ENCODE measurements around the gene LDLRAP1.

Gene LDLRAP1

GRCh38 chr1:25525361-25525688 is 18.1 kb upstream of the LDLRAP1 start:
- TF ChIP-seq, protein P1, sequence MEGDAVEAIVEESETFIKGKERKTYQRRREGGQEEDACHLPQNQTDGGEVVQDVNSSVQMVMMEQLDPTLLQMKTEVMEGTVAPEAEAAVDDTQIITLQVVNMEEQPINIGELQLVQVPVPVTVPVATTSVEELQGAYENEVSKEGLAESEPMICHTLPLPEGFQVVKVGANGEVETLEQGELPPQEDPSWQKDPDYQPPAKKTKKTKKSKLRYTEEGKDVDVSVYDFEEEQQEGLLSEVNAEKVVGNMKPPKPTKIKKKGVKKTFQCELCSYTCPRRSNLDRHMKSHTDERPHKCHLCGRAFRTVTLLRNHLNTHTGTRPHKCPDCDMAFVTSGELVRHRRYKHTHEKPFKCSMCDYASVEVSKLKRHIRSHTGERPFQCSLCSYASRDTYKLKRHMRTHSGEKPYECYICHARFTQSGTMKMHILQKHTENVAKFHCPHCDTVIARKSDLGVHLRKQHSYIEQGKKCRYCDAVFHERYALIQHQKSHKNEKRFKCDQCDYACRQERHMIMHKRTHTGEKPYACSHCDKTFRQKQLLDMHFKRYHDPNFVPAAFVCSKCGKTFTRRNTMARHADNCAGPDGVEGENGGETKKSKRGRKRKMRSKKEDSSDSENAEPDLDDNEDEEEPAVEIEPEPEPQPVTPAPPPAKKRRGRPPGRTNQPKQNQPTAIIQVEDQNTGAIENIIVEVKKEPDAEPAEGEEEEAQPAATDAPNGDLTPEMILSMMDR (IDR thresholded peaks at IDR 0.05), result no peak
- no peak overlapping the region for H3K4me3 ChIP-seq
- no peak overlapping the region for H3K27ac ChIP-seq
- no peak for DNase-seq (ENCODE audit: low spot score)

GRCh38 chr1:25526753-25527152 is 16.7 kb upstream of the LDLRAP1 start:
- Histone ChIP-seq H3K4me3 (no peak overlapping the region), H3K27ac (no peak overlapping the region)
- DNase-seq (ENCODE audit: low spot score), result no peak
- TF ChIP-seq, protein P1 (IDR thresholded peaks at IDR 0.05), result no peak

GRCh38 chr1:25527226-25527846 is 16.1 kb upstream of the LDLRAP1 start:
- no peak overlapping the region for H3K4me3 ChIP-seq
- DNase-seq (ENCODE audit: low spot score), result no peak
- H3K27ac ChIP-seq, result no peak overlapping the region
- TF ChIP-seq, protein P1 (IDR thresholded peaks at IDR 0.05), result no peak

DNA sequence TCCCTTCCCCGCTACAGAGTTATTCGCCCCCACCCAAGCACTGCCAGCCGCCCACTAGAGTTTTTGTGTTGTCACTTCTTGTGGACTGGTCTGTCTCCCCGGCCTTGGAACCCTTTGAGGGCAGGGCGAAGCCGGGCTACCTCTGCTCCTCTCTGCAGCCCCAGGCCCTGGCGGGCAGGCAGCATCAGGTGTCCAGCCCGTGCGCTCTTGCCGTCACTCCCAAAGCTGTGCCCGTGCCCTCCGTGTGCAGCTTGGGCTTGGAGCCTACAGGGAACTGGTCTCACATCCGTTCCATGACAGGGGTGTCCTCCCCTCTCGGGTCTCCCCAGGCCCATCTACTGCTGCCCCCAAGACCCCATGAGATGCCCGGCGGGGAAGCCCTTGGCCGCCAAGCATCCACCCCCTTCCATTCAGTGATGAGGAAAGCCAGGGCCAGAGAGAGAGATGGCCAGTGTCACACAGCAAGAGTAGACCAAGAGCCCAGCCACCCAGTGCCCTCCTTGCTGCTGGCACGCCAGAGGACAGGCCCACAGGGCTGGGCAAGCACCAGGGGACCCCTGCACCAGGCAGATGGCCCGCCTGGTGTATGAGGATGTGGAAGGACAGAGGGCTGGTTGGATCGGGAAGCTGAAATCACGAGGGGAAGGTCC is 15.3 kb upstream of the LDLRAP1 start:
- TF ChIP-seq, protein P1 (IDR thresholded peaks at IDR 0.05), result no peak
- Histone ChIP-seq H3K4me3 (no peak overlapping the region), H3K27ac (no peak overlapping the region)
- DNase-seq (ENCODE audit: low spot score), result no peak

DNA sequence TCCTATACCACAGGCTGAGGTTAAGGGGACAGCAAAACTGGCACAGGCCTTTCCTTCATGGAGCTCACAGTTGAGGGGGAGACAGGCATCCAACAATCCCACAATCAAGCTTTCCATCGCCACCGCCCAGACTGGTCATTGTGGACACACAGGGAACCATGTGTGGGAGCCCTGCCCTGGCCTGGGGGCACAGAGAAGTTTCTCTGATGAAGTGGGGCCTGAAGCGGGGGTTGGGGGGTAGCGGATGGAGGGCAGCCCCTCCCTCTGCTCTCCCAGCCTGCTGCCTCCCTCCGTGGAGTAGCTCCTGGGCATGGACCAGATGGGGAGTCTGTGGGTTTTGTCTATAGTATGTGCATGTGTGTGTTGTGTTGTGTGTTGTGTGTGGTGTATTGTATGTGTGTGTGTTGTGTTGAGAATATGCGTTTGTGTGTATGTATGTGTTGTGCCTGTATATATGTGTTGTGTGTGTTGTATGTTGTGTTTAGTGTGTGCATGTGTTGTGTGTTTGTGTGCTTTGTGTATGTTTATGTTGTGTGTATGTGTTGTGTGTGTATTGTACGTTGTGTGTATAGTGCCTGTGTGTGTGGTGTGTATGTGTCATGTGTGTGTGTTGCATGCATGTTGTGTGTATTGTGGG is 14.4 kb upstream of the LDLRAP1 start:
- DNase-seq (ENCODE audit: low spot score), result no peak
- TF ChIP-seq, protein P1 (IDR thresholded peaks at IDR 0.05), result no peak

DNA sequence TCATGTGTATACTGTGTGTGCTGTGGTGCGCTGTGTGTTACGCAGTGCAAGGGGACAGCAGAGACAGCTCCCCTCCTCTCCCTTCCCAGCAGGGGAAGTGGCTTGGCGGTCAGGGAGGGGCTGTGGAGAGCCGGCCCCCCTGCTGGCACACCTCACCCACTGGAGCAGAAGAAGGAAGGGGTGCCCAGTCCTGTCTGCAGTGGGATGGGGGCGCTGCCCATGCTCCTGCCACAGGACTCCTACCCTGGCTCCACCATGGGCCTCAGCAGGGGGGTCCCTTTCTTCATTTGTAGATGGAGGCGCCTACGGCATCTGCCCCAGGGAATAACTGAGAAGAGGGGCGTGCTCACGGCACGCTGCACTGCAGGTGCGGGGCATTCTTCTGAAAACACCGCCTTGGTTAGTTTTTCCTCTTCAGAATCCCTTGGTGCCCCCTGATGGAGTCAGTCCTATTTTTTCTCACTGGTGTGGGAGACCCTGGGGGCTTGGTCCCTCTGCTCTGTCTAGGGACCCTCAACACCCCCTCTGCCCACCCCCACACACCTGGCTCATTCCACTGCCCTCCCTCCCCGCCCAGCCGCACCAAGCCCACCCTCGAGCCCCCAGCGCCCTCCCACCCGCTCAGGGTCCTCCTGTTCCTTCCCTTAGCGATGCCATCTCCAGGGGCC is 13.8 kb upstream of the LDLRAP1 start:
- Histone ChIP-seq H3K27ac (no peak overlapping the region), H3K4me3 (no peak overlapping the region)
- TF ChIP-seq, protein P1 (IDR thresholded peaks at IDR 0.05), result no peak
- DNase-seq (ENCODE audit: low spot score), result no peak

More for the DNA sequence above, 14.4 kb upstream of the LDLRAP1 start:
- no peak overlapping the region for H3K27ac ChIP-seq
- H3K4me3 ChIP-seq, result no peak overlapping the region
